ENCODE data around the gene CNOT6.

Gene CNOT6

GRCh38 chr5:180601591-180602480 is 107.7 kb downstream of the CNOT6 start:
- no peak for DNase-seq (ENCODE audit: low spot score)

- no peak for DNase-seq (ENCODE audit: low spot score)
Observed at GRCh38 chr5:180602481-180603075, 108.4 kb downstream of the CNOT6 start.

- DNase-seq (ENCODE audit: low spot score), result no peak
Observed at GRCh38 chr5:180603076-180603594, 109.0 kb downstream of the CNOT6 start.

- DNase-seq (ENCODE audit: low spot score), result no peak
Observed at GRCh38 chr5:180604271-180604670, 110.1 kb downstream of the CNOT6 start.

GRCh38 chr5:180605554-180606214 is 111.5 kb downstream of the CNOT6 start:
- peak; percentile 78 for DNase-seq (ENCODE audit: low spot score)

- no peak for DNase-seq (ENCODE audit: low spot score)
Observed at GRCh38 chr5:180606215-180606785, 112.1 kb downstream of the CNOT6 start.

- DNase-seq (ENCODE audit: low spot score), result no peak
Observed at GRCh38 chr5:180607861-180608571, 113.8 kb downstream of the CNOT6 start.

GRCh38 chr5:180608572-180609310 is 114.6 kb downstream of the CNOT6 start:
- DNase-seq (ENCODE audit: low spot score), result no peak

GRCh38 chr5:180609386-180609785 is 115.2 kb downstream of the CNOT6 start:
- no peak for DNase-seq (ENCODE audit: low spot score)

- DNase-seq (ENCODE audit: low spot score), result no peak
Observed at GRCh38 chr5:180609817-180610550, 115.8 kb downstream of the CNOT6 start.

GRCh38 chr5:180611140-180611850 is 117.1 kb downstream of the CNOT6 start:
- no peak for DNase-seq (ENCODE audit: low spot score)

GRCh38 chr5:180612683-180613082 is 118.5 kb downstream of the CNOT6 start:
- DNase-seq (ENCODE audit: low spot score), result no peak

GRCh38 chr5:180613188-180613813 is 119.1 kb downstream of the CNOT6 start:
- no peak for DNase-seq (ENCODE audit: low spot score)

GRCh38 chr5:180613814-180614188 is 119.6 kb downstream of the CNOT6 start:
- DNase-seq (ENCODE audit: low spot score), result no peak

- DNase-seq (ENCODE audit: low spot score), result no peak
Observed at GRCh38 chr5:180618487-180618828, 124.3 kb downstream of the CNOT6 start.

GRCh38 chr5:180618829-180619562 is 124.8 kb downstream of the CNOT6 start:
- DNase-seq (ENCODE audit: low spot score), result no peak

- no peak for DNase-seq (ENCODE audit: low spot score)
Observed at GRCh38 chr5:180619563-180619915, 125.4 kb downstream of the CNOT6 start.

GRCh38 chr5:180620014-180620413 is 125.8 kb downstream of the CNOT6 start:
- DNase-seq (ENCODE audit: low spot score), result no peak

- no peak for DNase-seq (ENCODE audit: low spot score)
Observed at GRCh38 chr5:180621311-180621710, 127.1 kb downstream of the CNOT6 start.
